B cell (primary cell): Measurements from ENCODE around the gene TXNL1. TPM values are rescaled to one million over a fixed set of nuclear protein-coding genes. Genes with fewer than 3 reads are reported as not detected.

Experiments
- ATAC-seq: fragments of 200-7000 bp; cut with Tn5 transposase; one replicate; pipeline ENCODE4 v1.10.0; 2021; ENCODE audit warnings: low read depth, mild to moderate bottlenecking, moderate number of reproducible peaks, moderate library complexity
- CTCF ChIA-PET: fragments of 350-600 bp; sonication (Branson Sonifier 250); formaldehyde crosslinking; loops from one replicate; lab custom pipeline; 2021; ENCODE audit warnings: antibody characterized with exemption, inconsistent platforms; lab: Charles Lee
- POLR2A ChIA-PET: fragments of 350-600 bp; sonication (Branson Sonifier 250); formaldehyde crosslinking; loops from one replicate; lab custom pipeline; 2021; ENCODE audit warnings: antibody characterized with exemption; lab: Charles Lee
- DNase-seq: peaks from one replicate; pipeline ENCODE4 v3.0.0; 2013
- H2AFZ ChIP-seq: 2 replicates; pipeline ENCODE4 v1.6.1; 2012; ENCODE audit warnings: mild to moderate bottlenecking, low read depth, low read length; ENCODE audit not compliant: insufficient read depth, poor library complexity, severe bottlenecking
- H3K27ac ChIP-seq, 2 donors: 1 replicate in 1 of 2; 2 replicates in 1 of 2; pipeline ENCODE4 v1.5.1; 2012 to 2013; ENCODE audit warnings: low read length in 2 of 2, mild to moderate bottlenecking in 2 of 2, moderate library complexity in 1 of 2
- H3K27me3 ChIP-seq, 4 experiments: fragments of 200-600 bp in 1 of 4; sonication (generic) in 1 of 4; replicated peaks in 1 of 4; 1 replicate in 2 of 4; 2 replicates in 2 of 4; pipeline versions ENCODE4 v1.6.1 to v1.7.0; 2013 to 2016; ENCODE audit warnings: low read length in 3 of 4, mild to moderate bottlenecking in 2 of 4, mixed read lengths in 1 of 4, moderate library complexity in 1 of 4; ENCODE audit not compliant: insufficient read depth in 4 of 4, control insufficient read depth in 3 of 4; ENCODE audit errors: control extremely low read depth in 1 of 4
- H3K36me3 ChIP-seq, 2 experiments: replicated peaks in 1 of 2; 1 replicate in 1 of 2; 2 replicates in 1 of 2; pipeline versions ENCODE4 v1.6.1 to v1.7.1; 2013; ENCODE audit warnings: low read length in 1 of 2; ENCODE audit not compliant: insufficient read depth in 2 of 2, control insufficient read depth in 1 of 2; ENCODE audit errors: control extremely low read depth in 1 of 2, extremely low read depth in 1 of 2
- H3K4me1 ChIP-seq, 2 donors: fragments of 200-600 bp in 1 of 2; sonication (generic) in 1 of 2; 1 replicate in 1 of 2; 2 replicates in 1 of 2; pipeline versions ENCODE4 v1.5.1 to v1.6.1; 2013 to 2017; ENCODE audit warnings: low read length in 2 of 2; ENCODE audit not compliant: control insufficient read depth in 2 of 2, insufficient read depth in 2 of 2
- H3K4me2 ChIP-seq: replicated peaks from 2 replicates; pipeline ENCODE3; 2012; ENCODE audit warnings: mild to moderate bottlenecking, low read depth, low read length; ENCODE audit not compliant: poor library complexity, severe bottlenecking
- H3K4me3 ChIP-seq, 5 experiments: fragments of 200-600 bp in 1 of 5; sonication (generic) in 1 of 5; 1 replicate in 3 of 5; 2 replicates in 2 of 5; pipeline versions ENCODE4 v1.5.1 to v1.7.0; 2011 to 2016; ENCODE audit warnings: low read length in 4 of 5, mild to moderate bottlenecking in 4 of 5, low read depth in 2 of 5, control low read depth in 1 of 5, moderate library complexity in 1 of 5; ENCODE audit not compliant: insufficient read depth in 1 of 5; ENCODE audit errors: control extremely low read depth in 1 of 5, extremely low read depth in 1 of 5
- H3K79me2 ChIP-seq: fragments of 200-600 bp; sonication (generic); one replicate; pipeline ENCODE4 v1.6.0; 2016; ENCODE audit warnings: low read length; ENCODE audit not compliant: control insufficient read depth, insufficient read depth
- H3K9ac ChIP-seq: fragments of 200-600 bp; sonication (generic); 2 replicates; pipeline ENCODE4 v1.6.1; 2017; ENCODE audit warnings: mild to moderate bottlenecking, low read length, moderate library complexity
- H3K9me3 ChIP-seq, 3 donors: one replicate each; pipeline versions ENCODE4 v1.6.1 to v1.7.1; 2013; ENCODE audit warnings: low read length in 2 of 3; ENCODE audit not compliant: control insufficient read depth in 2 of 3, insufficient read depth in 1 of 3; ENCODE audit errors: control extremely low read depth in 1 of 3
- H4K20me1 ChIP-seq: 2 replicates; pipeline ENCODE4 v1.6.0; 2012; ENCODE audit warnings: mild to moderate bottlenecking, low read length; ENCODE audit not compliant: insufficient read depth, control insufficient read depth, poor library complexity, severe bottlenecking
- H3K27ac Mint-ChIP-seq: one replicate; pipeline ENCODE4 v1.8.0; 2021; ENCODE audit warnings: mixed read lengths
- H3K27me3 Mint-ChIP-seq: one replicate; pipeline ENCODE4 v1.8.0; 2021; ENCODE audit warnings: mixed read lengths
- H3K4me1 Mint-ChIP-seq: one replicate; pipeline ENCODE4 v1.8.0; 2021; ENCODE audit warnings: mixed read lengths
- H3K4me3 Mint-ChIP-seq: one replicate; pipeline ENCODE4 v1.8.0; 2021; ENCODE audit warnings: mixed read lengths
- H3K9me3 Mint-ChIP-seq: one replicate; pipeline ENCODE4 v1.8.0; 2022; ENCODE audit warnings: mixed read lengths; ENCODE audit not compliant: insufficient read depth
- CTCF ChIP-seq: fragments of 200-600 bp; IDR thresholded peaks from one replicate; pipeline ENCODE4 v1.8.0; 2022; ENCODE audit warnings: antibody characterized with exemption, mild to moderate bottlenecking
- EZH2 ChIP-seq: IDR thresholded peaks from 2 replicates; pipeline ENCODE4 v1.6.1; 2012; ENCODE audit warnings: borderline replicate concordance, low read depth, mild to moderate bottlenecking, moderate library complexity, low read length; ENCODE audit not compliant: insufficient read depth, poor library complexity, severe bottlenecking
- WGBS: methylation state at CpG from one replicate; pipeline ENCODE4 v1.1.5; 2013; ENCODE audit warnings: missing lambda C conversion rate; ENCODE audit not compliant: insufficient coverage; 5-methylcytosine and 5-hydroxymethylcytosine counted together
- intact Hi-C: fragments of 100-400 bp; cut with micrococcal nuclease; formaldehyde crosslinking; loops from one replicate; pipeline ENCODE4 v1.10.0; 2022
- polyA plus RNA-seq: library from polyadenylated mRNA; depleted of rRNA; stranded (reverse); fragments of >200 nt; gene quantifications from 2 replicates; pipeline ENCODE4 v1.2.3, GENCODE V29; 2012
- total RNA-seq, 2 donors: library from RNA; stranded (reverse); fragments of 120-200 nt in 1 of 2; gene quantifications; 1 replicate in 1 of 2; 2 replicates in 1 of 2; pipeline versions ENCODE4 v1.2.3 to v1.2.4, GENCODE V29; 2013 to 2022

TXNL1 gene
- total and polyA plus RNA-seq, 2 donors (not counting 1 experiment from before 2014, with no cell fraction given) = 20.2 to 45.4 TPM

GRCh38 chr18:56641714-56642337 lies 3.4 kb upstream of the TXNL1 start:
- Histone ChIP-seq H3K4me2 (no peak overlapping the region), H2AFZ (no peak overlapping the region), H3K4me1 (peaks cover 15% of the 10 kb centered on the region in 2 donors), H3K9ac (no peak overlapping the region), H4K20me1 (no peaks in the 10 kb centered on the region), H3K27ac (no peak overlapping the region), H3K36me3 (no peaks in the 10 kb centered on the region), H3K9me3 (no peaks in the 10 kb centered on the region), H3K79me2 (peaks cover 29% of the 10 kb centered on the region), H3K4me3 (no peak overlapping the region), H3K27me3 (no peaks in the 10 kb centered on the region)
- TF ChIP-seq EZH2 (no peak), CTCF (no peak)
- Mint-ChIP-seq H3K4me3 (no peak overlapping the region), H3K9me3 (no peaks in the 10 kb centered on the region), H3K4me1 (peaks cover 24% of the 10 kb centered on the region), H3K27ac (no peak overlapping the region), H3K27me3 (no peaks in the 10 kb centered on the region)
- WGBS = 100% methylated on average over 6 of the region's 8 CpGs
- POLR2A ChIA-PET = no interaction called here
- CTCF ChIA-PET = interaction anchor here (0.9 kb wide), 1 partner anchor 9 kb away, joined by 4 read pairs; the partner anchor contains the start of gene WDR7
- intact Hi-C loops = no loop called here
- ATAC-seq (no peak), DNase-seq (no peak)

GRCh38 chr18:56639571-56639970 lies 1.2 kb upstream of the TXNL1 start:
- Histone ChIP-seq H3K27ac (peak overlapping the region; percentile 92 to 94), H2AFZ (peak overlapping the region; percentile 95), H3K27me3 (no peaks in the 10 kb centered on the region), H3K9ac (peak overlapping the region; percentile 84), H3K36me3 (no peaks in the 10 kb centered on the region), H3K4me3 (peak overlapping the region in 1 of 5 experiments; percentile 89), H3K9me3 (no peaks in the 10 kb centered on the region), H3K79me2 (peaks cover 51% of the 10 kb centered on the region), H3K4me2 (peak overlapping the region; percentile 81), H4K20me1 (peaks cover 14% of the 10 kb centered on the region), H3K4me1 (peaks cover 15 to 23% of the 10 kb centered on the region in 2 donors)
- WGBS = 97% methylated on average over 6 of the region's 9 CpGs
- H3K4me3 Mint-ChIP-seq = peak overlapping the region; percentile 93
- intact Hi-C loops = loop anchor here (2.0 to 5.0 kb wide), 2 partner anchors 1052 to 1319 kb away; partner anchors contain the start of gene TCF4
- no peaks in the 10 kb centered on the region for H3K9me3 Mint-ChIP-seq
- H3K4me1 Mint-ChIP-seq = peaks cover 41% of the 10 kb centered on the region
- CTCF ChIA-PET = interaction anchor here (0.7 to 3.1 kb wide), 2 partner anchors 10 to 817 kb away, joined by 3 to 19 read pairs; partner anchors contain the start of gene WDR7
- ATAC-seq (no peak), DNase-seq (no peak)
- no peaks in the 10 kb centered on the region for H3K27me3 Mint-ChIP-seq
- POLR2A ChIA-PET = interaction anchor here (2.1 kb wide), 1 partner anchor 11 kb away, joined by 10 read pairs; the partner anchor contains the start of gene WDR7
- peak overlapping the region; percentile 95 for H3K27ac Mint-ChIP-seq
- TF ChIP-seq EZH2 = no peak
- no peak for TF ChIP-seq CTCF
